SK-N-SH (cell line): ENCODE data around the gene GNA14. TPM values are rescaled to one million over a fixed set of nuclear protein-coding genes. Genes with fewer than 3 reads are reported as not detected.

ENCODE experiments used
- CTCF ChIA-PET: fragments of 300-600, 350-600 bp; formaldehyde crosslinking; extraction: SDS; loops from one replicate; lab custom pipeline; 2021; lab: Yijun Ruan, JAX
- POLR2A ChIA-PET: fragments of 350-600 bp; sonication (Branson Sonifier 250); formaldehyde crosslinking; extraction: SDS; loops from one replicate; lab custom pipeline; 2020; ENCODE audit warnings: antibody characterized with exemption, inconsistent platforms; lab: Yijun Ruan, JAX
- DNase-seq: peaks from one replicate; pipeline ENCODE4 v3.0.0; 2012
- H2AFZ ChIP-seq: fragments of 200-600 bp; sonication (generic); 2 replicates; pipeline ENCODE4 v1.8.1; 2016; ENCODE audit warnings: antibody characterized with exemption, mild to moderate bottlenecking, low read depth
- H3F3A ChIP-seq: fragments of 200-600 bp; sonication (generic); replicated peaks from 2 replicates; pipeline ENCODE3; 2016; ENCODE audit warnings: antibody characterized with exemption, mild to moderate bottlenecking; ENCODE audit not compliant: insufficient read depth
- H3K27ac ChIP-seq, 2 experiments: fragments of 200-500 bp in 1 of 2; fragments of 200-600 bp in 1 of 2; sonication (Bioruptor generic) in 1 of 2; sonication (generic), shearing (Covaris generic) in 1 of 2; 2 replicates each; pipeline versions ENCODE4 v1.5.1 to v1.6.1; 2014 to 2016; ENCODE audit warnings: low read depth in 2 of 2, inconsistent platforms in 1 of 2, low read length in 1 of 2, mild to moderate bottlenecking in 1 of 2, mixed read lengths in 1 of 2
- H3K27me3 ChIP-seq: fragments of 200-600 bp; sonication (generic), shearing (Covaris generic); 2 replicates; pipeline ENCODE4 v1.6.1; 2016; ENCODE audit warnings: mixed run types; ENCODE audit not compliant: insufficient read depth
- H3K36me3 ChIP-seq, 2 experiments: fragments of 200-500 bp in 1 of 2; fragments of 200-600 bp in 1 of 2; sonication (Bioruptor generic) in 1 of 2; sonication (generic) in 1 of 2; replicated peaks in 1 of 2; 2 replicates each; pipeline versions ENCODE3 to v1.5.1; 2014 to 2016; ENCODE audit warnings: low read length in 1 of 2, mild to moderate bottlenecking in 1 of 2; ENCODE audit not compliant: insufficient read depth in 2 of 2, control insufficient read depth in 1 of 2
- H3K4me1 ChIP-seq, 2 experiments: fragments of 200-500 bp in 1 of 2; fragments of 200-600 bp in 1 of 2; sonication (Bioruptor generic) in 1 of 2; sonication (generic), shearing (Covaris generic) in 1 of 2; 2 replicates each; pipeline versions ENCODE4 v1.5.1 to v1.6.1; 2014 to 2016; ENCODE audit warnings: low read depth in 1 of 2, low read length in 1 of 2, mixed run types in 1 of 2; ENCODE audit not compliant: insufficient read depth in 2 of 2, control insufficient read depth in 1 of 2
- H3K4me2 ChIP-seq: fragments of 200-600 bp; sonication (generic), shearing (Covaris generic); 2 replicates; pipeline ENCODE4 v1.6.1; 2017; ENCODE audit warnings: mixed run types
- H3K4me3 ChIP-seq, 2 experiments: fragments of 200-500 bp in 1 of 2; fragments of 200-600 bp in 1 of 2; sonication (Bioruptor generic) in 1 of 2; sonication (generic), shearing (Covaris generic) in 1 of 2; 2 replicates each; pipeline versions ENCODE4 v1.5.1 to v1.8.1; 2014 to 2016; ENCODE audit warnings: low read depth in 2 of 2, inconsistent platforms in 1 of 2, low read length in 1 of 2, mild to moderate bottlenecking in 1 of 2, mixed read lengths in 1 of 2, moderate library complexity in 1 of 2
- H3K79me2 ChIP-seq: fragments of 200-600 bp; sonication (generic); 2 replicates; pipeline ENCODE4 v1.8.1; 2017; ENCODE audit warnings: mild to moderate bottlenecking; ENCODE audit not compliant: insufficient read depth
- H3K9ac ChIP-seq: fragments of 200-600 bp; sonication (generic); 2 replicates; pipeline ENCODE4 v1.6.1; 2017; ENCODE audit warnings: mixed run types
- H3K9me2 ChIP-seq: fragments of 200-600 bp; sonication (generic); 2 replicates; pipeline ENCODE4 v1.6.1; 2017; ENCODE audit warnings: mixed run types
- H3K9me3 ChIP-seq: fragments of 200-600 bp; sonication (generic); 2 replicates; pipeline ENCODE4 v1.6.1; 2017; ENCODE audit warnings: mixed run types, mild to moderate bottlenecking, moderate library complexity
- H4K20me1 ChIP-seq: fragments of 200-600 bp; sonication (generic); 2 replicates; pipeline ENCODE4 v1.6.1; 2017; ENCODE audit warnings: mild to moderate bottlenecking, mixed run types; ENCODE audit not compliant: insufficient read depth
- EZH2phosphoT487 ChIP-seq: fragments of 200-600 bp; sonication (generic); IDR thresholded peaks from 2 replicates; pipeline ENCODE4 v1.6.1; 2017; ENCODE audit warnings: low read depth, mixed run types, mild to moderate bottlenecking, antibody characterized with exemption, moderate library complexity, borderline replicate concordance
- FOSL2 ChIP-seq: IDR thresholded peaks from 2 replicates; pipeline ENCODE4 v1.4.0; 2012; ENCODE audit warnings: low read depth, mild to moderate bottlenecking, moderate library complexity, borderline replicate concordance
- FOXJ3 ChIP-seq: sonication (generic); formaldehyde crosslinking; IDR thresholded peaks from 2 replicates; pipeline ENCODE4 v1.5.1; 2020; ENCODE audit warnings: mild to moderate bottlenecking, missing genetic modification reagents
- GABPA ChIP-seq: IDR thresholded peaks from 2 replicates; pipeline ENCODE4 v1.4.0; 2012; ENCODE audit warnings: low read depth, mild to moderate bottlenecking
- JUND ChIP-seq: IDR thresholded peaks from 2 replicates; pipeline ENCODE4 v1.4.0; 2012
- MEF2A ChIP-seq: IDR thresholded peaks from 2 replicates; pipeline ENCODE4 v1.4.0; 2012; ENCODE audit warnings: low read depth, borderline replicate concordance
- MXI1 ChIP-seq: IDR thresholded peaks from 2 replicates; pipeline ENCODE4 v1.6.1; 2012; ENCODE audit warnings: mild to moderate bottlenecking, low read depth, low read length, improper control_type of control experiment
- NFIC ChIP-seq: IDR thresholded peaks from 2 replicates; pipeline ENCODE4 v1.4.0; 2012; ENCODE audit warnings: borderline replicate concordance
- NRF1 ChIP-seq: IDR thresholded peaks from 2 replicates; pipeline ENCODE4 v1.6.1; 2012; ENCODE audit warnings: low read depth, mild to moderate bottlenecking, low read length
- PBX3 ChIP-seq: IDR thresholded peaks from 2 replicates; pipeline ENCODE4; 2012
- RCOR1 ChIP-seq: fragments of 150-350 bp; IDR thresholded peaks from 2 replicates; pipeline ENCODE4 v1.6.1; 2017; ENCODE audit warnings: antibody characterized with exemption, low read length
- RFX5 ChIP-seq: IDR thresholded peaks from 2 replicates; pipeline ENCODE4 v1.6.1; 2012; ENCODE audit warnings: mild to moderate bottlenecking, improper control_type of control experiment, low read length
- RXRA ChIP-seq: IDR thresholded peaks from 2 replicates; pipeline ENCODE4 v1.4.0; 2012; ENCODE audit warnings: low read depth, mild to moderate bottlenecking, borderline replicate concordance
- SIN3A ChIP-seq: IDR thresholded peaks from 2 replicates; pipeline ENCODE4 v1.6.1; 2012; ENCODE audit warnings: low read depth, mild to moderate bottlenecking, low read length, moderate library complexity, borderline replicate concordance
- SMC3 ChIP-seq: IDR thresholded peaks from 2 replicates; pipeline ENCODE4 v1.6.1; 2012; ENCODE audit warnings: low read depth, low read length, improper control_type of control experiment
- TAF1 ChIP-seq: IDR thresholded peaks from 2 replicates; pipeline ENCODE4 v1.6.1; 2012; ENCODE audit warnings: low read depth, mild to moderate bottlenecking, low read length, moderate library complexity, borderline replicate concordance
- TCF12 ChIP-seq: IDR thresholded peaks from 2 replicates; pipeline ENCODE4 v1.4.0; 2012
- TEAD4 ChIP-seq: IDR thresholded peaks from 2 replicates; pipeline ENCODE4 v1.4.0; 2012; ENCODE audit warnings: mild to moderate bottlenecking, borderline replicate concordance; ENCODE audit not compliant: insufficient read depth
- USF1 ChIP-seq: IDR thresholded peaks from 2 replicates; pipeline ENCODE4 v1.4.0; 2012; ENCODE audit warnings: low read depth, borderline replicate concordance
- USF2 ChIP-seq: fragments of 150-350 bp; IDR thresholded peaks from 2 replicates; pipeline ENCODE4 v1.6.1; 2017; ENCODE audit warnings: antibody characterized with exemption, low read length, low read depth, borderline replicate concordance
- YY1 ChIP-seq: IDR thresholded peaks from 2 replicates; pipeline ENCODE4 v1.4.0; 2012; ENCODE audit warnings: low read depth, mild to moderate bottlenecking
- ZBTB33 ChIP-seq: IDR thresholded peaks from 2 replicates; pipeline ENCODE4 v1.4.0; 2012; ENCODE audit warnings: low read depth, borderline replicate concordance
- WGBS: methylation state at CpG from one replicate; pipeline ENCODE4 v1.1.6; 2017; ENCODE audit warnings: low lambda C conversion rate; 5-methylcytosine and 5-hydroxymethylcytosine counted together
- polyA plus RNA-seq, 3 experiments: library from polyadenylated mRNA; depleted of rRNA; stranded (reverse); fragments of >200 nt; gene quantifications; 2 replicates each; pipeline ENCODE4 v1.2.3, GENCODE V29; 2012
- TF ChIP-seq, protein P1 (sequence below): IDR thresholded peaks from 2 replicates; pipeline ENCODE4 v1.4.0; 2012; ENCODE audit warnings: low read depth

The GNA14 gene
- polyA plus RNA-seq, 1 of the 3 experiments (the other 2 are of a cell fraction) = 0.15 TPM

DNA sequence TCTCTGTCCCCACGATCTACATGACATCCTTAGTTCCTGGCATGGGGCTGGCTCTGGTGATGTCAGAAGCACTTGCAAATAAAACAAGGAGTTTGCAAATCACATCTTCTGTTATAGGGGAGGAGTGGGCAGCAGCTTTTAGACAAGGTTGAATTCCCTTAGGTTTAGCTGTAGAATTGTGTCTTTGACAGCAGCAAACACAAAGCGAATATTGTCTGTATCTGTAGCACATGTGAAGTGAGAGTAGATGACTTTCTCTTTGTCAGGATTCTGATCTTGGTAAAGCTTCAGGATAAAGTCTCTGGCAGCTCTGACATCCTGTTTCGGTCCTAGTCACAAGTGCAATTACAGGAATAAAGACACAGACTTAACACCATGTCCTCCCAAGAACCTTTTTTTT lies 224.3 kb downstream of the GNA14 start:
- no peak overlapping the region for H3K27ac ChIP-seq
- WGBS = 80% methylated on average over 3 of the region's 3 CpGs
- no peaks in the 10 kb centered on the region for H3K9me2 ChIP-seq
- H4K20me1 ChIP-seq = no peaks in the 10 kb centered on the region
- no peaks in the 10 kb centered on the region for H3K36me3 ChIP-seq
- CTCF ChIA-PET = interaction anchor here (0.6 to 2.0 kb wide), 3 partner anchors 10 to 33 kb away, joined by 3 to 11 read pairs (median 4); no protein-coding TSS in a partner anchor
- no peak overlapping the region for H3K4me2 ChIP-seq
- no peaks in the 10 kb centered on the region for H3K79me2 ChIP-seq
- H2AFZ ChIP-seq = no peak overlapping the region
- no peak overlapping the region for H3K4me3 ChIP-seq
- no peak for DNase-seq
- no peak overlapping the region for H3K9ac ChIP-seq
- no peaks in the 10 kb centered on the region for H3K9me3 ChIP-seq
- H3K4me1 ChIP-seq = peaks cover 4 to 10% of the 10 kb centered on the region in 2 experiments; a peak in 2 of 4 replicates
- no peaks in the 10 kb centered on the region for H3K27me3 ChIP-seq
- H3F3A ChIP-seq = no peaks in the 10 kb centered on the region
- no peak for TF ChIP-seq MEF2A
- TF ChIP-seq NFIC = no peak
- no peak for TF ChIP-seq RFX5
- no peak for TF ChIP-seq RXRA
- TF ChIP-seq FOXJ3 (CRISPR knock-in tag) = no peak
- TF ChIP-seq NRF1 = no peak
- TF ChIP-seq EZH2phosphoT487 = no peak
- no peak for TF ChIP-seq SIN3A
- TF ChIP-seq TEAD4 = no peak
- no peak for TF ChIP-seq USF2
- POLR2A ChIA-PET = no interaction called here

GRCh38 chr9:77422969-77423368 lies 225.2 kb downstream of the GNA14 start:
- 94% methylated on average over 3 of the region's 3 CpGs for WGBS
- Histone ChIP-seq H3K79me2 (no peaks in the 10 kb centered on the region), H3K9me3 (no peaks in the 10 kb centered on the region), H2AFZ (no peak overlapping the region), H4K20me1 (no peaks in the 10 kb centered on the region), H3F3A (no peaks in the 10 kb centered on the region), H3K27me3 (no peaks in the 10 kb centered on the region), H3K36me3 (no peaks in the 10 kb centered on the region), H3K9ac (no peak overlapping the region), H3K27ac (no peak overlapping the region), H3K9me2 (no peaks in the 10 kb centered on the region), H3K4me1 (peaks cover 4 to 10% of the 10 kb centered on the region in 2 experiments; a peak in 2 of 4 replicates), H3K4me2 (no peak overlapping the region), H3K4me3 (no peak overlapping the region)
- TF ChIP-seq ZBTB33 (no peak), MXI1 (no peak), GABPA (no peak), TCF12 (no peak), TAF1 (no peak), RCOR1 (no peak), USF1 (no peak), JUND (no peak), PBX3 (no peak), SMC3 (no peak), SIN3A (no peak), EZH2phosphoT487 (no peak), YY1 (no peak), FOSL2 (no peak)
- TF ChIP-seq, protein P1, sequence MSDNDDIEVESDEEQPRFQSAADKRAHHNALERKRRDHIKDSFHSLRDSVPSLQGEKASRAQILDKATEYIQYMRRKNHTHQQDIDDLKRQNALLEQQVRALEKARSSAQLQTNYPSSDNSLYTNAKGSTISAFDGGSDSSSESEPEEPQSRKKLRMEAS = no peak
- POLR2A ChIA-PET = no interaction called here
- no peak for DNase-seq
- CTCF ChIA-PET = interaction anchor here (1.0 to 2.0 kb wide), 3 partner anchors 9 to 34 kb away, joined by 3 to 11 read pairs (median 4); no protein-coding TSS in a partner anchor
